SU-DHL-6 (cell line): ENCODE data around the gene ARMC5.

Experiments used
- CTCF ChIP-seq: fragments of 200-600 bp; sonication (generic); IDR thresholded peaks from one replicate; pipeline ENCODE4 v1.5.1; 2017; ENCODE audit warnings: antibody characterized with exemption, mild to moderate bottlenecking, low read length, moderate library complexity; ENCODE audit not compliant: insufficient read depth, poor library complexity, severe bottlenecking
- EZH2phosphoT487 ChIP-seq: fragments of 200-600 bp; sonication (generic), shearing (Covaris generic); conservative IDR thresholded peaks from 2 replicates; pipeline ENCODE4 v1.6.1; 2018; ENCODE audit warnings: mild to moderate bottlenecking, antibody characterized with exemption, low read length, moderate library complexity, mixed read lengths

- no peak for TF ChIP-seq CTCF
- TF ChIP-seq EZH2phosphoT487, result no peak
Measured at GRCh38 chr16:31413381-31413780, 45.9 kb upstream of the ARMC5 start.
